NCI-H748 (cell line): ENCODE results near the gene DPH3.

ENCODE experiments used
- DNase-seq: peaks from one replicate; lab custom pipeline; 2025; ENCODE audit not compliant: unreplicated experiment; lab: John Stamatoyannopoulos, UW

The DPH3 gene

GRCh38 chr3:16236030-16236639 is 28.6 kb downstream of the DPH3 start:
- no peak for DNase-seq

GRCh38 chr3:16234281-16234680 is 30.5 kb downstream of the DPH3 start:
- DNase-seq, result no peak

- no peak for DNase-seq
These were observed 30.9 kb downstream of the DPH3 start for GRCh38 chr3:16233806-16234205.

- no peak for DNase-seq
These were observed 32.8 kb downstream of the DPH3 start for GRCh38 chr3:16231983-16232382.

- no peak for DNase-seq
These were observed 35.1 kb downstream of the DPH3 start for GRCh38 chr3:16229681-16230080.

GRCh38 chr3:16227566-16227965 is 37.2 kb downstream of the DPH3 start:
- no peak for DNase-seq

GRCh38 chr3:16224325-16224724 is 40.4 kb downstream of the DPH3 start:
- no peak for DNase-seq

GRCh38 chr3:16222547-16222946 is 42.2 kb downstream of the DPH3 start:
- DNase-seq, result no peak

- DNase-seq, result no peak
These were observed 42.8 kb downstream of the DPH3 start for GRCh38 chr3:16221990-16222389.

GRCh38 chr3:16219777-16220176 is 45.0 kb downstream of the DPH3 start:
- DNase-seq, result no peak

- DNase-seq, result no peak
These were observed 48.3 kb downstream of the DPH3 start for GRCh38 chr3:16216373-16216935.

- DNase-seq, result no peak
These were observed 50.4 kb downstream of the DPH3 start for GRCh38 chr3:16214366-16214765.

GRCh38 chr3:16211176-16211904 is 53.4 kb downstream of the DPH3 start:
- no peak for DNase-seq
